ENCODE data around the gene ECD.
A peak's percentile ranks its signal among the peaks of the same experiment; 100 is the strongest.

ECD gene

DNA sequence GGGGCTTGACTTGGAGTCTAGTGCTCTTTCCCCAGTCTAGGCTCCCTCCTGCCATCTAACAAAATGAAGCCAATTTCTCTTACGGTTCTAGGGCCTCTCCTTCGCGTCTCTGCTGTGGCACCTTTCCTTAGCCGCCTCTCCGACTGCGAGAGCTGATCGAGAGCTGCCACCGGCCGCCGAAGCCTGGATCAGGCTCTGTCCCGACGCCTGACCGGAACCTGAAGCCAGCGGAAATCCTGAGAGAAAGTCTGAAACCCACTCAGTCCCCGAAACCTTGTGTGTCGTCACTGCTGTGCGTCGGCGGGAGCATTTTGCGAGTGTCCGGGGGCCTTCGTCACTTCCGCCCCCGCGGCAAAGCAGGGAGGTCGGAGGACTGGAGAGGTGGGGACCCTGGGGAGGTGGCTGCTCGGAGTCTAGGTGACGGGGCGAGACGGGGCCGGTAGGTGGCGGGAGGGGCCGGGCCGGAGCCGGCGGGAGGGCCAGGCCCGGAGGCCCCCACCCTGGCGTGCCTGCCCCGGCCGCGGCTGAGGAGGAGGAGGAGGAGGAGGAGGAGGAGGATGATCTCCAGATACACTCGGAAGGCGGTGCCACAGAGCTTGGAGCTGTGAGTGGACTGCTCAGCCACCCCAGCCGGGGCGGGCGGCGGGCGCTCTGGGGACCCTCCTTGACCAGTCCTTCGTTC is at the start of gene ECD, which contains the start of gene FAM149B1:
Gene ECD, minus strand, starts transcription at position 226 of the 682 bp plus-strand sequence. CDS start 4,071 bp downstream, outside the sequence.
Gene FAM149B1, plus strand, starts transcription at position 337 of the 682 bp plus-strand sequence. Its CDS starts 221 bp downstream, at position 558.
- peak; percentile 85 to 87 for DNase-seq

DNA sequence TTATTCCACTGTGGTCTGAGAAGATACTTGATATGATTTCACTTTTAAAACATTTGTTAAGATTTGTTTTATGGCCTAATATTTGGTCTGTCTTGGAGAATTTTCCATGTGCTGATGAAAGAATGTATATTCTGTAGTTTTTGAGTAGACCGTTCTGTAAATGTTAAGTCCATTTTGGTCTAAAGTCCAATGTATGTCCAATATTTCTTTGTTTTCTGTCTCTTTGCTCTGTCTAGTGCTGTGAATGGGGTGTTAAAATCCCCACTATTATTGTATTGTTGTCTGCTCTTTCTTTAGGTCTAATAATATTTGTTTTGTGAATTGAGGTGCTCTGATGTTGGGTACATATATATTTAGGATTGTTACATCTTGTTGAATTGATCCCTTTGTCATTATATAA is 47.9 kb upstream of the ECD start:
- no peak for DNase-seq

DNA sequence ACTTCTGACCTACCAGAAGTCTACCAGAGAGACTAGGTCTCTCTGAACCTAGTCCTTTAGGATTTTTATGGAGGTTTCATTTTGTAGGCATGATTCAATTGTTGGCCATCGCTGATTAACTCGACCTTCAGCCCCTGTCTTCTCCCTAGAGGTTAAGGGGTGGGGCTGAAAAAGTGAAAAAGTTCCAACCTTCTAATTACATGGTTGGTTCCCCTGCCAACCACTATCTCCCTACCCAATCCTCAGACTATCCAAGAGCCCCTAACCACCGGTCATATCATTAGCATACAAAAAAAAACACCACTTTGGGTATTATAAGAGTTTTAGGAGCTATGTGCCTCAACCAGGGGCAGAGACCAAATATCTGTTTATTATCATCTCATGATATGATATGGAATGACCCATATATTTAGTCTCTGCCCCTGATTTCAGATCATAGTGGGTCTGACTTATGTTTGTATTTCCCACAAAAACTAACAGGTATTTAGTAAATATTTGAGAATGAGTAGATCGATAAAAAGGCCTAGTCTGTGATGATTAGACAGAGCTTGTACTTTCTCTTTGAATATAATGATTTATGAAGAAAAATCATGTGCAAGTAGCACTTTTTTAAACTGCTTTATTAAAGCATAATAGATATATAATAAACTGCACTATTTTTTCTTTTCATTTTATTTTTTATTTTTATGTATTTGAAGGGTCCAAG is 43.5 kb upstream of the ECD start:
- no peak for DNase-seq

DNA sequence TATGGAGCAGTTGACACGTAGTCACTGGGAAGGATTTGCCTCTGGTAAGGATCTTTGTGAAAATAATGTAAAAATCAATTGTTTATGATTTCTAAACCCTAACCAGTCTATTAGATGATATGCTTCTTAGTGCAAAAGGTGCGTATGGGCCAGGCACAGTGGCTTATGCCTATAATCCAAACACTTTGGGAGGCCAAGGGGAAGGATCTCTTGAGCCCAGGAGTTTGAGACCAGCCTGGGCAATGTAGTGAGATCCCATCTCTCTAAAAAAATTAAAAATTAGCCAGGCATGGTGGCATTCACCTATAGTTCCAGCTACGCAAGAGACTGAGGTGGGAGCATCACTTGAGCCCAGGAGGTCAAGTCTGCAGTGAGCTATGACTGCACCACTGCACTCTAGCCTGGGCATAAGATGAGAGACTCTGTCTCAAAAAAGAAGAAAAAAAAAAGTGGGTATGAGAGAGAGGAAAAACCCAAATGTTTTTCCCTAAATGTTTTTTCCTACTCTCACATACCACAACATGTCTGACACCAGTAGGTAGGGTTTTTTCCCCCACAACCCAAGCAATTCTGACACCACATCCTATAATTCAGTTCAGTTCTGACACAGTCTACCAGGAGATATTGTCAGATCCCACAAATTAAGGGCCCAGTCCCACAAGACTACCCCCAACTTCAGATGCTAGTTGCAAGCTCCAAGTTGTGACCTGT is 42.7 kb upstream of the ECD start:
- no peak for DNase-seq

DNA sequence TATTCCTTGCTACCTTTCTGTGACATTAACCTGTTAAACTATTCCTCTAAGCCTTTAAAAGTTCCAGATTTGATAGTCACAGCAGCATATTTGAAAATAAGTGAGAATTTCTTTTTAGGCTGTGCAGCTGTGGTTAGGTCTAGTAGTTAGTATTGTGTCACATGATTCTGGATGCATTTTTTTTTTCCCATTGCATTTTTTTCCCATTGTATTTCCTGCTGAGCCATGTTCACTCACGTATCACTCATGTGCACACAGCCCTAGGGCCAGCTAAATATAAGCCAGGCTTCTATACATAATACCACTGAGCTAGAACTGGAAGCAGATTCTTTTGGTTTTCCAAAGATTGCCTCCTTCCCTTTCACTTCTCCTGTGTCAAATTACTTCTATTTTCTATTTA is 41.9 kb upstream of the ECD start:
- DNase-seq, result no peak

DNA sequence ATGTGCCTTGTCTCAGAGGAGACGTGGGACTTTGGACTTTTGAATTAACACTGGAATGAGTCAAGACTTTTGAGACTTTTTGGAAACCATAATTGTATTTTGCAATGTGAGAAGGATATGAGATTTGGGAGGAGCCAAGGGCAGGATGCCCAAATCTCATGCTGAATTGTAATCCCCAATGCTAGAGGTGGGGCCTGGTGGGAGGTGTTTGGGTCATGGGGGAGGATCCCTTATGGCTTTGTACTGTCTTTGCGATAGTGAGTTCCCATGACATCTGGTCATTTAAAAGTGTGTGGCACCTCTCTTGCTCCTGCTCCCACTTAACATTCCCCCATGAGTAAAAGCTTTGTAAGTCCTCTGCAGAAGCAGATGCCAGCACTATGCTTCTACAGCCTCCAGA is 40.1 kb upstream of the ECD start:
- DNase-seq, result no peak

DNA sequence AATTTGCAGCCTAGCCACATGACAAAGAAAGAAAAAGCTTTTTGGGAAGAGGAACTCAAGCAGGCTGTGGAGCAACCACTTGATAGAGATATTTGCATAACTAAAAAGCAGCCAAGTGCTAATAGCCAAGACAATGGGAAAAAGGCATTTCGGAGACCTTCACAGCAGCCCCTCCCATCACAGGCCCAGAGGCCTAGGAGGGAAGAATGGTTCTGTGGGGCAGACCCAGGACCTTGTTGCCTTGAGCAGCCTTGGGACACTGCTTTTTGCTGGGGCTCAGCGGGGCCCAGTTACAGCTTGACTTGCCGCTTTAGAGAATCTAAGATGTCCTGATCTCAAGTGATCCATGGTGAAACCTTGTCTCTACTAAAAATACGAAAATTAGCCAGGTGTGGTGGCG is 38.6 kb upstream of the ECD start:
- DNase-seq, result no peak

DNA sequence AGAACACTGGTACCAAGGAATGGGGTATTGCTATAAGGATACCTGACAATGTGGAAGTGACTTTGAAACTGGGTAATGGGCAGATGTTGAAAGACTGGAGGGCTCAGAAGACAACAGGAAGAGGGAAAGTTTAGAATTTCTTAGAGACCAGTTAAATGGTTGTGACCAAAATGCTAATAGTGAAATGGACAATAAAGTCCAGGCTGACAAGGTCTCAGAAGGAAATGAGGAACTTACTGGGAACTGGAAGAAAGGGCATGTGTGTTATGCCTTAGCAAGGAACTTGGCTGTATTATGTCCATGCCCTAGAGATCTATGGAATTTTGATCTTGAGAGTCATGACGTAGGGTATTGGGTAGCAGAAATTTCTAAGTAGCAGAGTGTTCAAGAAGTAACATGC is 38.1 kb upstream of the ECD start:
- no peak for DNase-seq

DNA sequence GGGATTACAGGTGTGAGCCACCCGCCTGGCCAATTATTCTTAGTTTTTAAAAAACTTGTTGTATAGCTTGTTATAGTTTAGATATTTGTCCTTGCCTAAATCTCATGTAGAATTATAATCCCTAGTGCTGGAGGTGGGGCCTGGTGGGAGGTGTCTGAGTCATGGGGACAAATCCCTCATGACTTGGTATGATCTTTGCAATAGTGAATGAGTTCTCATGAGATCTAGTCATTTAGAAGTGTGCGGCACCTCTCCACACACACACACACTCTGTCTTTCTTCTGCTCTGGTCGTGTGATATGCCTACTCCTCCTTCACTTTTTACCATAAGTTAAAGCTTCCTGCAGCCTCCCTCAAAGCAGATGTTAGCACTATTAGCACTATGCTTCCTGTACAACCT is 37.3 kb upstream of the ECD start:
- DNase-seq, result no peak

DNA sequence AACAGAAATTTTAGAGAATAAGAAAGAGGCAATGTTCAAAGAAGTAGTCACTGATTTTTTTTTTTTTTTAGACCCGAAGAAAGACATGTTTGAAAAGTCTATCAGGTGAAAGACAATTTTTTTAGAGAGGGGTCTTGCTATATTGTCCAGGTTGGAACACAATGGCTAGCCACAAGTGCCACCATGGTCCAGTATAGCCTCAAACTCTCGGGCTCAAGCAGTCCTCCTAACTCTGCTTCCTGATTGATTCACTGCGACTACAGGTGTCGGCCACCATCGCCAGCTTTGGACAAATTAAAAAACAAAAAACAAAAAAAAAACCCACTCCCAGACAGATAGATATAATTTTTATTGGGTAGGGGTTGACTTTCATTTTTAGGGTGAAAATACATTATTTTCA is 22.4 kb upstream of the ECD start:
- DNase-seq, result no peak

DNA sequence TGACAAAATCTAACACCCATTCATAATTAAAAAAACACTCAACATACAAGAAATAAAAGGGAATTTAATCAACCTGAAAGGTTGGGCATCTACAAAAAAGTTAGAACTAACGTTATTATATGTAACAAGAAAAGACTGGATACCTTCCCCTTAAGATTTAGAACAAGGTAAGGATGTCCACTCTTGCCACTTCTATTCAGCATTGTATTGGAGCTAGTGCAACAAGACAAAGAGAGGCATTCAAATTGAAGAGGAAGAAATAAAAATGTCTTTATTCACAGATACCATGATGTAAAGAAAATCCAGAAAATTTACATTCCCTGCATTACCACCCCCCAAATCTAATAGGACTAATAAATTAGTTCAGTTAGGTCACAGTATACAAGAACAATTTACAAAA is 18.5 kb upstream of the ECD start:
- no peak for DNase-seq

DNA sequence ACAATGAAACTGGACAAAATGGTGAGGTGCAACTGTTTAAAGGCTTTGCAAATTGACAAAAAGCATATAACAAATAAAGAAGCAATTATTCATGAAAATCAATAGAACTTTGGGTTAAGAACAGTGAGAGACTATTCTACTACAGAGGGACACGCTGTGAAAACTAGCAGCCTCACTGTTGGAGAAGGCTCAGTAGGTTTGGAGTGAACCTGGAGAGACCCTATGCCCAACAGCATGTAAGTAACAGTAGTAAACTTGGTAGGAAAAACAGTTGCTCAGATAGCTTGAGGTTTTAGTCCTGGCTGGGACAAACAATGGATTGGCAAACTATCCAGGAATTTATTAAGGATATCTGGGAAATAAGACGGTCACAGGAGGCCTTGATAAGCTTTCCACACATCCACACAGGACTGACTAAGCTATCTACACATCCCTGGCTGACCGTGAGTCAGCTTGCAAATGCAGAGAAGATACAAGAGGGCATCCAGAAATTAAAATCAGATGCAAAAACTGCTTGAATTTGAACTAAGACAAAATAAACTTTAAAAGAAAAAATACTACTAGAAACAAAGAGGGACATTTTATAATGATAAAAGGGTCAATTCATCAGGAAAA is 16.0 kb upstream of the ECD start:
- no peak for DNase-seq

DNA sequence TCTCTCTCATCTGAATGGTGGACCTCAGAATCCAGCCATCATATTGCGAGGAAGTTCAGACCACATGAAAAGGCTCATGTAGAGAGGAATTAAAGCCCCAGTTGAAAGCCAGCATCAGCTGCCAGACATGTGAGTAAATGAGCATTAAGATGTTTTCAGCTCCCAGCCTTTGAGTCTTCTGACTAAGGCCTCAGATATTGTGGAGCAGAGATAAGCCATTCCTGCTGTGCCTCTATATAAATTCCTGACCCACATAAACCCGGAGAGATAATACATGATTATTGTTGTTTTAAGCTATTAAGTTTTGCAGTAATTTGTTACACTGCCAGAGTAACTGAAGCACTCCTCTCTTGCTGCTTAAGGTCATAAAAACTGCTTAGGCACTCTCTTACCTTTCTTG is 14.8 kb upstream of the ECD start:
- no peak for DNase-seq

DNA sequence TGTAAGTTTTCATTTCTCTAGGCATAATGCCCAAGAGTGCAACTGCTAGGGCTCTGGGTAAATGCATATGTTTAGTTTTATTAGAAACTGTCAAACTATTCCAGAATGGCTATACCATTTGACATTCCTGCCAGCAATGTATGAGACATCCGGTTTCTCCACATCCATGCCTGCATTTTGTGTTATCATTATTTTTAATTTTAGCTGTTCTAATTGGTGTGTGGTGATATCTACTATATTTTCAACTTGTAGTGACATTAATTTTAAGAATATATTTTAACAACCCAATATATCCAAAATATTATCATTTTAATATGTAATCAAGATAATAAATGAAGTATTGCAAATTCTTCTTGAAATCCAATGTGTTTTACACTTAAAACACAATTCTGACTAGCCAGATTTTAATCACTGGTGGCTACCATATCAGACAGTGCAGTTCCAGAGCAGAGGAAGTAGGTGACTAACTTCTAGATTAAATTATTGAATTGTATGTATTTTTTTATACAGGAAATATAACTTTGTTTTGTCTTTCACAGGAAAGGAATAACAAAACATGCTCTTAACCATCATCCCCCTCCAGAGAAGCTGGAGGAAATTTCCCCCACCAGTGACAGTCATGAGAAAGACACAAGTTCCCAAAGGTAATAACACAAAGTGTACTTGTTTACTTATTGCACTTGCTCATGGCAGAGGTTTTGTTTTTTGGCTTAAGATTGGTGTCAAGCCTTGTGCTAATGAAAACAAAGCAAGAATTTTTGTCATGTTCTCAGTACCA is 6.5 kb upstream of the ECD start:
- DNase-seq, result no peak

DNA sequence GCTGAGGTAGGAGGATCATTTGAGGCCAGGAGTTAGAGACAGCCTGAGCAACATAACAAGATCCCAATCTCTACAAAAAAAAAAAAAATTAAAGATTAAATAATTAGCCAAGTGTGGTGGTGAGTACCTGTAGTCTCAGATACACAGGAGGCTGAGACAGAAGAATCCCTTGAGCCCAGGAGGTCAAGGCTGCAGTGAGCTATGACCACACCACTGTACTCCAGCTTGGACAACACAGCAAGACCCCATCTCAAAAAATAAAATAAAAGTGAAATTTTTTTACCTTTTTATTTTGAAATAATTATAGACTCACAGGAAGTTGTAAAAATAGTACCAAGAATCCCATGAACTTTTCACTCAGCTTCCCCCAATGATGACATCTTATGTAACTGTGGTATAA is 5.1 kb upstream of the ECD start:
- no peak for DNase-seq

DNA sequence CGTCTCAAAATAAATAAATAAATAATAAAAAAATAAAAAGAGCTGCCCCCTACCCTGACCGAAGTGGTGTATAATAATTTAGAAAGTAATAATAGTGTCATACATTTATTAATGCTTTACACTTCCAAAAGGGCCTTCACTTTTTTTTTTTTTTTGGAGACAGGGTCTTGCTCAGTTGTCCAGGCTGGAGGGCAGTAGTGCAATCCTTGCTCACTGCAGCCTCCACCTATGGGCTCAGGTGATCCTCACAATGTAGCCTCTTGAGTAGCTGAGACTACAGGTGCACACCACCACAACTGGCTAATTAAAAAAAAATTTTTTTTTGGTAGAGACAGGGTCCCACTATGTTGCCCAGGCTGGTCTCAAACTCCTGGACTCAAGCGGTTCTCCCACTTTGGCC is 1.5 kb upstream of the ECD start:
- no peak for DNase-seq

DNA sequence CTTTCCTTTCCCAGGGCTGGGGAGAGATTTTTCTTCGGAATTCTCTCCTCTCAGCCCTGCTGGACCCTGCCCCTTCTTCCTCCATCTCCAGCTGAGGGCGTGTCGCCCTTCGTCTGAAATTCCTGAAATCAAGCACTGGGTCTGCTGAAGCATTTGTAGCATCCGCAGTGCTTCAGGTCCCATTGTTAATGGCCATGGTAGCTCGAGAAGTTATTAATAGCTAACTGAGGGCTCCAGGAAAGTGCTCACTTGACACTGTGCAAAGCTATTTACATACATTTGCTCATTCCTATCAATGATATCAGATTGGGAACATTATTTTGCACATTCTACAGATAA is 626 bp upstream of the ECD start:
- DNase-seq, result peak in 1 of 2 experiments; percentile 19

DNA sequence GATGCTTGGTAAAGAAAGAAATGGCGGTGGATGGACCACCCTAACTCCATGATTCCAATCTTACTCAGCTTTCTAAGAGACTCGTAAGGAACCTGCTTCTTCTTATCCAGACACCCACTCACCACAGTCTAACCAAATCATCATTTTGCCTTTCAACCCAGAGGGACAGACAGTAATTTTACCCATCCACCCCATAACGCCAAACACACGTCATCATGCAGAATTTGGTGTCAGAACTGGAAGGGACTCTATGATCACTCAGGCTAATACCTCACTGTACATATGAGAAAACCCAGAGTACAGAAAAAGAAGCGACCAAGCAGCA is 388 bp downstream of the ECD start:
- no peak for DNase-seq

DNA sequence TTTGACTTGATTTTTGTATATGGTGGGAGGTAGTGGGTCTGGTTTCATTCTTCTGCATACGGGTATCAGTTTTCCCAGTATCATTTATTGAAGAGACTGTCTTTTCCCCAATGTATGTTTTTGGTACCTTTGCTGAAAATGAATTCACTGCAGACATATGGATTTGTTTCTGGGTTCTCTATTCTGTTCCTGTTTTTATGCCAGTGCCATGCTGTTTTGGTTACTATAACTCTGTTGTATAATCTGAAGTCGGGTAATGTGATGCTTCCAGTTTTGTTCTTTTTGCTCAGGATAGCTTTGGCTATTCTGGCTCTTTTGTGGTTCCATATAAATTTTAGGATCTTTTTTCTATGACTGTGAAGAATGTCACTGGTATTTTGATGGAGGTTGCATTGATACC is 836 bp downstream of the ECD start:
- no peak for DNase-seq

DNA sequence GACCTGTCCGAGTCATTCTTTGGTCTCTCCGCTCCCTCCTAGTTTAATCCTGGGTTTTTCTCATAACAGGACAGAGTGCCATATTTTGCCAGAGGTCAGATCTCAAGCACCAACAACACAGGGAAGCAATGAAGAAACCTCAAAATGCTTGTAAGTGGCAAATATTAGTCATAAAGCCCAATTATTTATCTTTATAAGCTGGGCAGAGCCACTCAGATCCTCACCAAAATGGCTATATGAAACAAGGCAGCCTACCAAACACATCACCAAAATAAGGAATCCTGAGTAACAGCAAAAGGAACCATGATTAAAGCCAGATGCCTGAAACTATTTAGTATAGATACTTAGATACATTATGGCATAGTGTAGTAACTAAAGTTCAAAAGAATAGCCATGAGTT is 4.7 kb downstream of the ECD start:
- no peak for DNase-seq

DNA sequence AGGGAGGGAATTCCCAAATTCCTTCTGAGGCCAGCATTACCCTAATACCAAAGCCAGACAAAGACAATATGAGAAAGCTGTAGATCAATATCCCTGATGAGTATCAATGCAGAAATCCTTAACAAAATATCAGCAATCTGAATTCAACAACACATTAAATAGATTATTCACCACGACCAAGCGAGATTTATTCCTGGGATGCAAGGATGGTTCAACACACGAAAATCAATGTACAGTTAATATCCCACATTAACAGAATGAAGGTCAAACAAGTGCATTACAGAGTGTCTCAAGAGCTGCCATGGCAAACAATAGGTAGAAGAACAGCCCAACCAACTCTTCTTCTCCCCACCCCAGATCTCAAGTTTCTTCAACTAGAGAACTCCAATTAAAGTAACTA is 6.1 kb downstream of the ECD start:
- no peak for DNase-seq

DNA sequence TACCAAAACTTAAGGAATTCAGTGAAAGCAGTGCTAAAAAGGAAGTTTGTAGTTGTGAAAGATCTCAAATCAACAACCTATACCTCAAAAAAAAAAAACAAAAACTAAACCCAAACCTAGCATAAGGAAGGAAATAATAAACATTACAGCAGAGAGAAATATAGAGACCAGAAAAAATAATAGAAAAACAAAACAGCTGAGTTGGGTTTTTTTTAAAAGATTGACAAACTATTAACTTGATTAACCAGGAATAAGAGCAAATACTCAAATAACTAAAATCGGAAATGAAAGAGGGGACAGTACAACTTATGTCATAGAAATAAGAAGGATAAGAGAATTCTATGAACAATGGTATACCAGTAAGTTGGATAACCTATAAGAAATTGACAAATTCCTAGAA is 6.7 kb downstream of the ECD start:
- DNase-seq, result no peak

DNA sequence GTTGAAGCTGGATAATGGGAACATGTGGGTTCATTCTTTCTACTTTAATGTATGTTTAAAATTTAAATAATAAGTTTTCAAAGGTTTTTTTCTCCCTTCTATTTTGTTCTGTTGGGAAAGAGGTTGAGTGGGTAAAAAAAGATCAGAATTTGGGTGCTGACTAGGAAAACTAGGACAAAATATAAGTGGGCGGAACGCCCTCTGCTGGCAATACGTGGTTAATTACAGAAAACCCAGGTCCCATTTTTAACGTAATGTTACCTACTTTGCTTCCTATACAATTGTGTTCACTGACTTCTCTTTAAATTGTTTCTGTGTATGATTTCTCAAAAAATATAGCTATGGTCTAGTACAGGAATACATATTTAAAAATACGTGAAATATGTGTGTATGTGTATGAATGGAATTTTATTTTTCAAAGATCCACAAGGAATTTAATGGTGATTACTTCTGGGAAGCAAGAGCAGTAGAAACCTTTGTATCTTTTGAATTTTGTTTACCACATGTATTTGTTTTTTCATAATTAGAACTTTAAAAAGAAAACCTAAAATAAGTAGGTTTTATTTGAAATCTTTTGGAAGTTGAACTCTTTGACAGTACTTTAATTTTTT is 8.7 kb downstream of the ECD start:
- peak in 1 of 2 experiments; percentile 1 for DNase-seq

Measured in NCI-H1930 (cell line).